DND-41 (cell line): Measurements from ENCODE around the gene PCIF1.

Experiments
- ATAC-seq: fragments of 200-7000 bp; cut with Tn5 transposase; 3 replicates; pipeline ENCODE4 v1.9.1; 2021; ENCODE audit warnings: low read depth; ENCODE audit not compliant: insufficient read depth
- DNase-seq: peaks from one replicate; pipeline ENCODE4 v3.0.0-alpha.2; 2020
- H2AFZ ChIP-seq: 2 replicates; pipeline ENCODE4 v1.6.0; 2012; ENCODE audit warnings: low read depth, low read length
- H3K27ac ChIP-seq: 2 replicates; pipeline ENCODE4 v1.5.1; 2012; ENCODE audit warnings: low read length, inconsistent platforms
- H3K27me3 ChIP-seq: fragments of 200-600 bp; sonication (generic); 2 replicates; pipeline ENCODE4 v1.6.0; 2012; ENCODE audit warnings: low read length, mild to moderate bottlenecking, inconsistent platforms; ENCODE audit not compliant: insufficient read depth, poor library complexity
- H3K36me3 ChIP-seq: 2 replicates; pipeline ENCODE4 v1.5.1; 2012; ENCODE audit warnings: low read length, inconsistent platforms; ENCODE audit not compliant: insufficient read depth
- H3K4me1 ChIP-seq: 2 replicates; pipeline ENCODE4 v1.5.1; 2012; ENCODE audit warnings: mild to moderate bottlenecking, low read length; ENCODE audit not compliant: insufficient read depth
- H3K4me2 ChIP-seq: 2 replicates; pipeline ENCODE4 v1.6.0; 2012; ENCODE audit warnings: mild to moderate bottlenecking, moderate library complexity, low read length, inconsistent platforms; ENCODE audit not compliant: insufficient read depth
- H3K4me3 ChIP-seq, 2 experiments: fragments of 200-600 bp in 1 of 2; shearing (Covaris generic) in 1 of 2; 2 replicates each; pipeline ENCODE4 v1.5.1; 2012 to 2016; ENCODE audit warnings: inconsistent platforms in 2 of 2, low read length in 2 of 2, mild to moderate bottlenecking in 2 of 2, low read depth in 1 of 2, moderate library complexity in 1 of 2
- H3K79me2 ChIP-seq: 2 replicates; pipeline ENCODE4 v1.6.0; 2012; ENCODE audit warnings: low read length, inconsistent platforms; ENCODE audit not compliant: insufficient read depth
- H3K9ac ChIP-seq: 2 replicates; pipeline ENCODE4 v1.6.0; 2012; ENCODE audit warnings: low read depth, mild to moderate bottlenecking, inconsistent platforms, low read length, moderate library complexity
- H3K9me3 ChIP-seq: 2 replicates; pipeline ENCODE4 v1.5.1; 2012; ENCODE audit warnings: low read length, moderate library complexity, mild to moderate bottlenecking, inconsistent platforms; ENCODE audit not compliant: insufficient read depth, severe bottlenecking
- H4K20me1 ChIP-seq: 2 replicates; pipeline ENCODE4 v1.6.0; 2012; ENCODE audit warnings: low read length; ENCODE audit not compliant: insufficient read depth
- EZH2 ChIP-seq: IDR thresholded peaks from 3 replicates; pipeline ENCODE4 v1.6.1; 2012; ENCODE audit warnings: borderline replicate concordance, low read depth, mild to moderate bottlenecking, moderate library complexity, low read length, inconsistent platforms; ENCODE audit not compliant: severe bottlenecking
- TF ChIP-seq, protein P1 (sequence below): IDR thresholded peaks from 2 replicates; pipeline ENCODE4 v1.5.1; 2012; ENCODE audit warnings: borderline replicate concordance, low read length, moderate library complexity, mild to moderate bottlenecking; ENCODE audit not compliant: poor library complexity, severe bottlenecking; ENCODE audit errors: extremely low read depth

Gene PCIF1

DNA sequence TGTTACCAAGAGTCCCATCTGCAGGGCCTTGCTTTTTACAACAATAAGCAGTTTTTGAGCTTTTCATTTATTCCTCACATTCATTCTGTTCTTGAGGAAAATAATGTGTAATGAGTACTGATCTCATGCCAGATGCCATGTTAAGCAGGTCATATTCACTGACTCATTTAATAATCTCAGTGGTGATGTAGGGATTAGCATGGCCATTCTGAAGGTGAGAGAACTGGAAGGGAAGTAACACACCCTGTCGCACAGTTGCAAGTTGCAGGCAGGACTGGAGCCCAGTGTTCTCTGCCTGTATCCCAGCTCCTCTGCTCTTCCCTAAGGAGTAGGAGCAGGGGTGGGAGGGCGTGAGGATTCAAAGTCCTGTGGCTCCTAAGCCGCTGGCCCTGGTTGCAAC lies 5.6 kb downstream of the PCIF1 start:
- Histone ChIP-seq H3K27ac (no peak overlapping the region), H3K4me3 (no peak overlapping the region), H3K9me3 (no peaks in the 10 kb centered on the region), H3K36me3 (peaks cover 80% of the 10 kb centered on the region), H3K9ac (no peak overlapping the region), H3K27me3 (no peaks in the 10 kb centered on the region), H2AFZ (no peak overlapping the region), H3K4me1 (peaks cover 14% of the 10 kb centered on the region), H3K79me2 (peaks cover 35% of the 10 kb centered on the region), H4K20me1 (peaks cover 25% of the 10 kb centered on the region), H3K4me2 (no peak overlapping the region)
- ATAC-seq, result no peak
- no peak for DNase-seq
- TF ChIP-seq EZH2, result no peak
- TF ChIP-seq, protein P1, sequence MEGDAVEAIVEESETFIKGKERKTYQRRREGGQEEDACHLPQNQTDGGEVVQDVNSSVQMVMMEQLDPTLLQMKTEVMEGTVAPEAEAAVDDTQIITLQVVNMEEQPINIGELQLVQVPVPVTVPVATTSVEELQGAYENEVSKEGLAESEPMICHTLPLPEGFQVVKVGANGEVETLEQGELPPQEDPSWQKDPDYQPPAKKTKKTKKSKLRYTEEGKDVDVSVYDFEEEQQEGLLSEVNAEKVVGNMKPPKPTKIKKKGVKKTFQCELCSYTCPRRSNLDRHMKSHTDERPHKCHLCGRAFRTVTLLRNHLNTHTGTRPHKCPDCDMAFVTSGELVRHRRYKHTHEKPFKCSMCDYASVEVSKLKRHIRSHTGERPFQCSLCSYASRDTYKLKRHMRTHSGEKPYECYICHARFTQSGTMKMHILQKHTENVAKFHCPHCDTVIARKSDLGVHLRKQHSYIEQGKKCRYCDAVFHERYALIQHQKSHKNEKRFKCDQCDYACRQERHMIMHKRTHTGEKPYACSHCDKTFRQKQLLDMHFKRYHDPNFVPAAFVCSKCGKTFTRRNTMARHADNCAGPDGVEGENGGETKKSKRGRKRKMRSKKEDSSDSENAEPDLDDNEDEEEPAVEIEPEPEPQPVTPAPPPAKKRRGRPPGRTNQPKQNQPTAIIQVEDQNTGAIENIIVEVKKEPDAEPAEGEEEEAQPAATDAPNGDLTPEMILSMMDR, result no peak

DNA sequence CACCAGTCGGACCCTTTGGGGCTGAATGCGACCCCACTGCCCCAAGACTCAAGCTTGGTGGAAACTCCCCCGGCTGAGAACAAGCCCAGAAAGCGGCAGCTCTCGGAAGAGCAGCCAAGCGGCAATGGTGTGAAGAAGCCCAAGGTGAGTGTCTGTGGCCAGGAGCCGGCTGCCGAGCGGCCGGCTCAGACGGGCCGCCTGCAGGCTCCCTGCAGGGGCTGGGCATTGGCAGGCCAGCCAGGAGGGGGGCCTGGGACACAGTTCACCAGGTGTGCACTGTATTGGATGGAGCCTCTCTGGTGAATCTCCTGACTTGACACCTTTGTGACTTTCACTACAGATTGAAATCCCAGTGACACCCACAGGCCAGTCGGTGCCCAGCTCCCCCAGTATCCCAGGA lies 6.0 kb downstream of the PCIF1 start:
- ATAC-seq, result no peak
- Histone ChIP-seq H3K4me3 (no peak overlapping the region), H3K36me3 (peaks cover 84% of the 10 kb centered on the region), H4K20me1 (peaks cover 25% of the 10 kb centered on the region), H3K27me3 (no peaks in the 10 kb centered on the region), H3K9me3 (no peaks in the 10 kb centered on the region), H3K79me2 (peaks cover 32% of the 10 kb centered on the region), H3K9ac (no peak overlapping the region), H3K27ac (no peak overlapping the region), H3K4me2 (no peak overlapping the region), H3K4me1 (peaks cover 13% of the 10 kb centered on the region), H2AFZ (no peak overlapping the region)
- no peak for TF ChIP-seq EZH2
- TF ChIP-seq, protein P1, result no peak
- no peak for DNase-seq

DNA sequence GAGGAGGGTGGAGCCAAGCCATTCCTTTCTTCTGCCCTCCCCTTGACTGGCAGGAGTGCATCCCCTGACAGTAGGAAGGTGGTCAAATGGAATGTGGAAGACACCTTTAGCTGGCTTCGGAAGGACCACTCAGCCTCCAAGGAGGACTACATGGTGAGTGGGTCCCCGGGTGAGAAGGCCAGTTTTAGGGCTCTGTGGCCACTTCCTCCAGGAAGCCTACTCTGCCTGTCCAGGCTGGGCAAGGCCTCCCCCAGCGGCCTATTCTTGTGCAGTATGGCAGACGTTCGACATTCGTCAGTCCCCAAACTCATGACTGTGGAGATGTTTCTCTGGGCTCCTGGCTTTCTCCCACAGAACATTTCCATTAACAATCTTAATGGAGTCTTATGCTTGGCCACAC lies 9.1 kb downstream of the PCIF1 start:
- no peak overlapping the region for H3K9ac ChIP-seq
- TF ChIP-seq, protein P1, result no peak
- TF ChIP-seq EZH2, result no peak
- H3K4me3 ChIP-seq, result no peak overlapping the region
- H3K27ac ChIP-seq, result no peak overlapping the region
- peaks cover 3% of the 10 kb centered on the region; the same call in 1 of the 2 replicates for H3K79me2 ChIP-seq
- H2AFZ ChIP-seq, result no peak overlapping the region
- peaks cover 20% of the 10 kb centered on the region for H4K20me1 ChIP-seq
- peaks cover 95% of the 10 kb centered on the region for H3K36me3 ChIP-seq
- H3K27me3 ChIP-seq, result no peaks in the 10 kb centered on the region
- DNase-seq (no peak), ATAC-seq (no peak)
- no peak overlapping the region for H3K4me2 ChIP-seq
- no peaks in the 10 kb centered on the region for H3K4me1 ChIP-seq
- no peaks in the 10 kb centered on the region for H3K9me3 ChIP-seq
